ENCODE measurements around the gene SEBOX. TPM values are rescaled to one million over a fixed set of nuclear protein-coding genes. Genes with fewer than 3 reads are reported as not detected.
"Not testable (repeated sequence)": the region's sequence is repeated elsewhere in the genome, so short reads cannot be mapped to it uniquely, and the experiment has no call there.

The SEBOX gene
- polyA plus RNA-seq, 1 donor: not detected

DNA sequence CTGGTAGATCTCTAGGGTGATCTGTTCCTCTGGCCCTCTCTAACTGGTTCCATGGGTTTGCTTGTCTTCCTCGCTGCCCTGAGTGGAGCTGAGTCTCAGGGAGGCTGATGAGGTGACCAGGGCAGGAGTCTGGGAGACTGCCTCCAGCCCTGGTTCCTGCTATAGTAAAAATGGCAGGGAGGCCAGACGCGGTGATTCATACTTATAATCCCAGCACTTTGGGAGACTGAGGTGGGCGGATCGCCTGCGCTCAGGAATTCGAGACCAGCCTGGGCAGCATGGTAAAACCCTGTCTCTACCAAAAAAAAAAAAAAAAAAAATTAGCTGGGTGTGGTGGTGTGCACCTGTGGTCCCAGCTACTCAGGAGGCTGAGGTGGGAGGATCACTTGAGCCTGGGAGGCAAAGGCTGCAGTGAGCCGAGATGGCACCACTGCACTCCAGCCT is 26.2 kb downstream of the SEBOX start:
- DNase-seq: not testable (repeated sequence)

DNA sequence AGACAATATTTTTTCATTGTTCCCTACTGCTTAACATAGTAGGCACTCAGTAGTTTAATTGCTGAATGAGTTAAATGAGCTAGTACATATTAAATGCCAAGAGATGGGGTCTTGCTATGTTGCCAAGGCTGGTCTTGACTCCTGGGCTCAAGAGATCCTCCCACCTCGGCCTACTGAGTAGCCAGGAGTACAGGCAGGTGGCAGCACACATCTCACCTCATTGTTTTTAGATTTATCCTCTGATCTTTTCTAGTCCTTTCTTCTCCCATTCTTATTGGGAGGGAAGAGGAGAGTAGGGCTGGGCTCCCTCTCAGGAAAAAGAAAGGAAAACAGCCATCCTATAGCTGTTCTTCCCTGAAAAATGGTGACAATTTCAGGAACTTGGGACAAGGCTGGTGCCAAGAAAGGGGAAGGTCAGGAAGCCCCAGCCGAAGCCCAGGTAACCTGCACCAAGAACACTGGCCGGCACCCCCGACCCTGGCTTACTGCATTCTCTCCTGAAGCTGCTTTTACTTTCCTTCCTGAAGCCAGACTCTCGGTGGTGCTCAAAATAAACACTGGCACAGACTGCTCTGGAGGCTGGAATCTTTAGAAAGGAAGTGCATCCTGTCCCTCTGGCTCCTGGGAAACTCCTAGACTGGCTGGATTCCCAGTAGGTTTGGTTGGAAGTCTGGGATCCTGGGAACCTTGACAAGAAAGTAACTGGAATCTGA is 26.8 kb downstream of the SEBOX start:
- no peak for DNase-seq

DNA sequence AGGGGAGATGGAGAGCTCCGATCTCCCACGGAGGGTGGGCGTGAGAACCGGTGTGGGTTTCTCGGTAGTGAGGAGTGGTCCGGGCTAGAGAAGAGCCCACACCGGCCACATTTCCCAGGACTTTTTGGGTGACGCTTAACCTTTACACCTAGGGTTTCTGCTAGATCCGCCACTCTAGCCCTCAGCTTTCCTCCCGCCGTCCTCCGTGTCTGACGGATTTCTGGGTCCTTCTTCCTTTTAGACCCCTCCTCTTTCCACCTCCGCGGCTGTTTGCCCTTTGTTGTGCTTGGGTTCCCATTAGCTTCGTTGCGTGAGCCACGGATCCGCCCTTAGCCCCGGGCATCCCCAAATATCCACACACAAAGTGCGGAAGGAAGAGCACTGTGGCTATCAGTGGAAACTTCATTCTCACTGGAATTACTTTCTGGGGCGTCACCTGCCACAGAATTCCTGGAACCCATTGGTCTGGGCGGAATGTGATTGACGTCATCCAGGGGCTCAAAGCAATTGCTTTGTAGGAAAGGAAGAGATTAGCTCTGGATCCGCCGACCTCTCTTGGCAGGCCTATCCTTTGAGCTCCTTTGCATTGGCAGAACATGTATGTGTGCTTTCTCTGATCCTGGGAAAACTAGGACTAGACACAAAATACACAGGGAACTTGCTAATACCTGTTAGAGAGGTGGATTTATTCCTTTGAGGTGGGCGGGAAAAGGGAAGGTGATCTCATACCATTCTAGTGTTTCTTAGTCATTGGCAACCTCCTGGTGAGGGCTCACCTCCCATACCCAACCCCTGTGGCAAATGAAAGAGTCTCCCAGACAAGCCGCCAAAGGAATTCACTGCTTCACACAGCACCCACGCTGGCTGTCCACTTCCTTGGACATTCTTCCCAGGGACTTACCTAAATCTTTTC is 28.8 kb downstream of the SEBOX start:
- peak; percentile 61 for DNase-seq

DNA sequence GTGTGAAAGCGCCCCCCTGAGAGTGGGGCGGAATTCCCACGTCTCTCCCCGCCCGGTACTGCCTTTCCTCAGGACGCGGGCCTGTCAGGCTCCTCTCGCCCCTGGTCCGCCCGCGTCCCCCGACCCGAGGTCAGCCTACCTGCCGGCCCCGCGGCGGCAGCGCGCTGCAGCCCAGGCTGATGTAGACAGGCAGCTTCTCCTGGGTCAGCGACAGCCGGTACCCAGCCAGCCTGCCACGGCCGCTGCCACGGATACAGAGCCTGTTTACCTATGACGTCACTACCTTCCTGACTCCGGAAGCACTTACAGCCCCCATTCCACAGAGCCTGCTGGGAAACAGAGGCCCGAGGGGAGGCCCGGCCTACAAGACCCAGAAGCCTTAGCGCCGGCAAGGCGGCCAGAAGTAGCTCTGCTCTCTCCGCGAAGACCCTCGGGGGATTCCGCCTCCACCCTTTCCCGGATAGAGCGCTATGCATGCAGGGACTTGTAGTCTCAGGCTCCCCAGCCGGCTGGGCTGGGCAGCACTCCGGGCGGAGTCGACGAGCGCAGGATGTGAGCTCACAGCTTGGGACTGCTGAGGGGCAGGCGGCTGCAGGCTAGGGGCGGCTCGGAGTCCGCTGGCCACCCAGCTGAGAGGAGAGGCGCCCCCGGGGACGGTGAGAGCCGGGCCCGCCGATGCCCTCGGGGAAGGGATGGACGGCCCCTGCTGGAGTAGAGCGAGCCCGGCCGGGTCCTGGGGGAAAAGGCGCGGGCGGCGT is 29.6 kb downstream of the SEBOX start, which contains the start of the genes IFT20 and TNFAIP1:
TSS of gene IFT20 (minus strand) at position 272 of the 758 bp plus-strand sequence. CDS start 3,487 bp downstream, outside the sequence.
TSS of gene TNFAIP1 (plus strand) at position 561 of the 758 bp plus-strand sequence. CDS start 3,761 bp downstream, outside the sequence.
- DNase-seq: peak; percentile 100

DNA sequence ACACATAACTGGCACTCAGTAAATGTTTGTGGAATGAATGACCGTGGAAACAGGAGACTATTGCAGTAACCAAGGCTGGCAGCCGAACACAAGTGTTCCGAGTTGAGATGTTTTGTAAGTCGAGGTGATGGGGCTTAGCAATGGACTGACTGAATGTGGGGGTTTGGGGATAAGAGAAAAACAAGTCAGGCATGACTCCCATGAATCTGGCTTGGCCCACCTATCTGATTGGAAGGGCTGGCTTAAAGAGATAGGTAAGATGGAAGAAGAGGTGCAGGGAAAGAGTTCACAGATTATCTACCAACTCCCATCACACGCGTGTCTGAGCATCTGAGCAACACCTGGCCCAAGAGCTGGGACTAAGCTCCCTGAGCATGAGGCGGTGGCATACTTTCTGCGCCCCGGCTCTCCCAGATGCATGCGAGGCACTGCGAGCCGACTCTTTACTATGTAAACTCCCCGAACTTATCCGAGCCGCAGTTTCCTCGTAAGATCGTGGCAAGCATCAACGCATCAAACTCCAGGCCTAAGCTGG is 30.3 kb downstream of the SEBOX start:
- no peak for DNase-seq

DNA sequence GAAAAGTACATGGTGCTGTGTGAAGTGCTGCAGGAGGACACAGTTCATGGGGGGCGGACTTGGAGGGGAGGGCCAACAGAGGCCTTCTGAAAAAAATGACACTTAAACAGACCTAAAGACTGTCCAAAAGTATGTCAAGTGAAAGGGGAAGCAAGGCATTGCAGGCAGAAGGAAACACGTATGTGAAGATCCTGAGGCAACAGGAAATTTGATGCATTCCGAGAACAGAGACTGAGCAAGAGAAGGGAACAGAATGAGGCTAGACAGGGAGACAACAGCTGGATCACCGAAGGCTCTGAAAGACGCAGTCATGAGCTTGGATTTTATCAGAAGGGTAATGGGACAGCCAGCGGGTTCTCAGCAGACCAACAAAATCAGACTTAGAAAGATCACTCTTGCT is 30.8 kb downstream of the SEBOX start:
- no peak for DNase-seq

DNA sequence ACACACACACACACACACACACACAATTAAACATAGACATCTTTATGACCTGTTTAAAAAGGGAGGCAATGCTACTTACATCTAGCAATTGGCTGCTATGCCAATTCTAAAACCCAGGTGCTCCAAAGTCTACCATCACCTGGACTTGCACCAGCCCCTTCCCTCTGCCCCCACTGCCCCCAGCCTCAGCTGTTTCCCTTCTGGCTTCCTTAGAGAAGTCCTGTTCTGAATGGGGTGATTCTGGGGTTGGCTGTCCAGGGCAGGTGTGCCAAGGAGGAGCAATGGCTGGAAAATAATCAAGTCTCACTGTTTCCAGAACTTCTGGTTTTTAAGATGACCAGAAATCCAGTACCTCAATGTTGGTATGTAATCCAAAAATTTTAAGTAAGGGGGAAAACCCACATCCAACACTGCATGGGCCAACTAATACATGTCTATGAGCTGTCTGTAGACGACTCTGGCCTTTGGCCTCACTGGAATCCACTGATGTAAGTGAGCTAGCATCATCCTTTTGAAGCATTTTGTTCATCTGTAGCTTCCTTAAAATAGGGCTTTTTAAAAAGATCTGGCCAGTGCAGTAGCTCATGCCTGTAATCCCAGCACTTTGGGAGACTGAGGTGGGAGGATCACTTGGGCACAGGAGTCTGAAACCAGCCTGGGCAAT is 31.8 kb downstream of the SEBOX start:
- DNase-seq: no peak

DNA sequence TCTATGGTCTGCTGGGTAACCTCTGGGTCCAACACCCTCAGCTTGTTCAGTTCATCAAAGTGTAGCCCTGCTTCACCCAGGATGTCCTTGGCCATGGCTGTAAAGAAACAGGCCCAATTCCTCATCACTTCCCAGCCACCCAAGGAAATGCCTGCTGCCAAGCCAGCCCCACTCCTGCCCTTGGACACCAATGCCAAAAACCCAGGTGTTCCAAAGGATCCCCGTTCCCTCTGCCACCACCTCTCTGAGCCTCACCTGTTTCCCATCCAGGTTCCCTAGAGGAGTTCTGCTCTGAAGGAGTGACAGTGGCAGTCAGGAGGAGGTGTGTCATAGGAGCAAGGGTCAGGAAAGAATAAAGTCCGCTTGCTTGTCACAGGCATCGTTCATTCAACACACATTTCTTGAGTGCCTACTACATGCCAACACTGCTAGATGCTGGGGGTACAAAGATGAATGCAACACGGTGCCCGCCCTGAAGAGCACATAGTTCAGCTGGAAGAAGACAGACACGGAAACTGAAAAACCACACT is 33.0 kb downstream of the SEBOX start:
- DNase-seq: no peak

DNA sequence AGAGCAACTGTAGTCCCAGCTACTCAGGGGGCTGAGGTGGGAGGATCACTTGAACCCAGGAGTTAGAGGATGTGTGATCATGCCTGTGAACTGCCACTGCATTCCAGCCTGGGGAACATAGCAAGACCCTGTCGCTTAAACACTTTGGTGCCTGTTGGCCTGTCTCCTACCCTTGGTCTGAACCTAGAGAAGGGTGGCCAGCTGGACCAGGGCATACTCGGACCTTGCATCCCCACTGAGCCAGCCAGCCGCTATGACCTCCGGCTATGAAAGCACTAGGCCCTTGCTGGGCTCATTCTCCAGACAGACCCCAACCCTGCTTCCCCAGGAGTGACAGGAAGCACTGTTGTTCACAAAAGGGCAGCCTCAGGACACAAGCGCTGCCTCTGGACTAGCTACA is 34.3 kb downstream of the SEBOX start:
- DNase-seq: no peak

DNA sequence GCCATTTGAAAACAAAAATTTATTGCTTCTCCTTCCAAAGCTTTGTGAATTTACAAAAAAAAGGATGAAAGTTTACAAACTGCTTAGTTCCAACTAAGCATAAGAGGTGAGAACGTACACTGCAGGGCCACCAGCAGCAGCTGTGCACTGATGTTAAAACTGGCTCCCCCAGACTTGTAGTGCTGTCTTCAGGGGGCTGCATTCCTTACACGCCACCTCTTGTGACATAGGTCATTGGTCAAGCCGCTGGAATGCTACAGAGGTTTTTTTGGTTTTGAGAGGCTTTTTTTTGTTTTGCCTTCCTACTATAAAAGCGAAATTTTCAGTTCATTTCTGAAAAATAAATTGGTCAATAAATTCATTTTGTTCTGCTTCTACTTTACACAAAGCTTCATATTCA is 36.7 kb downstream of the SEBOX start:
- DNase-seq: no peak

DNA sequence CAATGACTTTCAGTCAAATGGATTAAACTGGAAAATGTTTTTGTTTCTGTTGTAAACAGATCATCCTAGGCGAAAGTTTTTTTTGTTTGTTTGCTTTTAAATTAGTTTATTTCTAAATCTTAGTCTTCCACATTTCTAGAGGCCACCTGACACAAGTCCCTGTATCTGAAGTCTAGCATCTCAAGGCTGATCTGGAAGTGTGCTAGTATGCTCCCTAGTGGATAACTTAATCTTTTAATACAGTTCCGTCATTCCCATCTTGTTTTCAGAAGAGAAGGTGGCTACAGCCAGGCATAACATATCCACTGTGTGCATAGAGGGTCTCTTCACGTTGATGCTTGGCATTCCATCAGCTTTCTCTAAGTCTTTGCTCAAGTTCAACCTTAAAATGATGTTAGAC is 37.3 kb downstream of the SEBOX start:
- no peak for DNase-seq

DNA sequence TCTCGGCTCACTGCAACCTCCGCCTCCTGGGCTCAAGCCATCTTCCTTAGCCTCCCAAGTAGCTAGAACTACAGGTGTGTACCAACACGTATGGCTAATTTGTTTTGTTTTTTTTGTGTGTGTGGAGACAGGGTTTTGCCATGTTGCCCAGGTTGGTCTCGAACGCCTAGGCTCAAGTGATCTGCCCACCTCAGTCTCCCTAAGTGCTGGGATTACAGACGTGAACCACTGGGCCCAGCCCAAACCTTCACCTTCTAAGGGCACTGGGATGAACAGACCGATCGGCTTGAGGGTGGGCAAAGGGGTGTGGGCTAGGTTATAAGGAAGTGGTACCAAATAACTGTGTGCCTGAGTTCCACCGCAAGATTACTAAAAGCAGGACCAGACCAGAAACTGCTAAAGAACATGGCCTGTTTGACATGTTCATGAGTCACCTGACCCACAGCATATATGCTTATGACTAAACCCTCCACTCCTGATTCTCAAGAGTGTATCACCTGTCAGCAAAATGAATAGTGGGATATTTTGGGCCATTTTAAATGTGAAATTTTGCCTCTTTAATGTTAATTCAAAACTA is 37.9 kb downstream of the SEBOX start:
- no peak for DNase-seq

DNA sequence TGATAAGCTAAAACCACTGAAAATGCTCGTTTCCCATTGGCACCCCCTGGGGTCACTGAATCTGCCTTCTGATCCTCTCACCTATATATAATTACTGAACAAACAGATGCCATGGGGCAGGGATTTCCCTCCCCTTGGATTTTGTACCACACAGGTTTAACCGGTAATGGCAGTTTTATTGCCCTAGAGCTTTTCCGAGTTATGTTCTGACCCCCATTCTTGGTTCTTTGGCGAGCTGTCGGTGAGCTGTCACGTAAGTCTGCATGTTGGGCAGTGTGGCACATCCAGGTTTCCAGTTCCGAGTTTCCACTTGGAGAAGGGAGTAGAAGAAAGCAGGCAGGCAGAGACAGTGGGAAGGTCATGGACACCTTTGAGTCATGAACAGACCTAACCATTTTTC is 38.9 kb downstream of the SEBOX start:
- DNase-seq: no peak

DNA sequence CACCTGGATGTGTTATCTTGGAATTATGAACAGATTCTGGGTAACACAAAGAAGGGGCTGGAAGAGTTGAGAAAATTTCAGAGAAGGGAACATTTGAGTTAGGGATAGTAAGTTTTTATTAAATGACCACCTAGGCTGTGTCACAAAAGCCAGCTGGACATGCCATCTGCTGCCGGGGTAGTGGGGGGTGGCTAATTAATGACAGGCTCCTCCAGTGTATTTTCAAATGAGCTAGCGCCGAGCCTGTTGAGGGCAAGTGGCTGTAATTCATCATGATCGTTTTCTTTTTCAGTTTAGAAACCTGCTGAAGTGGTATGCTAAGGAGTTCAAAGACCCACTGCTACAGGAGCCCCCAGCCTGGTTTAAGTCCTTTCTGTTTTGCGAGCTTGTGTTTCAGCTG is 39.8 kb downstream of the SEBOX start:
- no peak for DNase-seq

DNA sequence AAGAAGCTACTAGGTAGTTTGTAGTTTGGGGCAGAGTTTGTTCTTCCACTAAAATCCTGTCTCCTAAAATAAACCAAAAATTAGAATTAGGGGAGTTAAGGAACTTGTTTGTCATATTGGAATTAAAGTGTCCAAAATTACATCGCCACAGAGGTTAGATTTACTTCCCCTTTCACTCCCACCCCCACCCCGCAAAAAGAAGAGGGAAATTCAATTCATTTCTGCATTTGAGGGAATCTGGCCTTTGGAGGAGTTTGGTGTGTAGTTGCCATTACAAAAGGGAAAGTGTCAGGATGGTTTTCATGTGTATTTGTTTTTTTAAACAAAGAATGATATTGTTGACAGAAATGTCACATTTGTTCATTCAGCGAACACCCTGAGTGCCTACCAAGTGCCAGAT is 40.2 kb downstream of the SEBOX start:
- DNase-seq: no peak

DNA sequence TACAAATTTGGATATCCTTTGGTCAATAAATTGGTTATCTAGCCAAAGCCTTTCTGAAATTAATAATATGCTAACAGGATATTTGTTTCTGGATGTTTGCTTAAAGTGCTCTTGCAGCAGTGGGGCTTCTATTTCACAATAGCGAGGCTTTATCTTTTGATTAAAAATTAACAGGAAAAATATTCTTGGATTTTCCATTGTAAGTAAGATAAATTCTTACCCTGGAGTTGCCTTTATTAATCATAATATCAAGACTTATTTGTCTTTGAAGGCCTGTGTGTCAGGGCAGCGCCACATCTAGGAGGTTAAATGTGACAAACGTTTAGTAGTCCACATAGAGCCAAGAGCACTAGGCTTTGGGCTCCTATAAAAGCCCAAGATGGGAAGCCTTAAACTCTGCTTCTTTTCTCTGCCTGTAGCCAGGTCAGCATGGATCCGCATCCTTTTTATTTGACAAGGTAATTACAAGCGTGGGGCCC is 40.7 kb downstream of the SEBOX start:
- no peak for DNase-seq

DNA sequence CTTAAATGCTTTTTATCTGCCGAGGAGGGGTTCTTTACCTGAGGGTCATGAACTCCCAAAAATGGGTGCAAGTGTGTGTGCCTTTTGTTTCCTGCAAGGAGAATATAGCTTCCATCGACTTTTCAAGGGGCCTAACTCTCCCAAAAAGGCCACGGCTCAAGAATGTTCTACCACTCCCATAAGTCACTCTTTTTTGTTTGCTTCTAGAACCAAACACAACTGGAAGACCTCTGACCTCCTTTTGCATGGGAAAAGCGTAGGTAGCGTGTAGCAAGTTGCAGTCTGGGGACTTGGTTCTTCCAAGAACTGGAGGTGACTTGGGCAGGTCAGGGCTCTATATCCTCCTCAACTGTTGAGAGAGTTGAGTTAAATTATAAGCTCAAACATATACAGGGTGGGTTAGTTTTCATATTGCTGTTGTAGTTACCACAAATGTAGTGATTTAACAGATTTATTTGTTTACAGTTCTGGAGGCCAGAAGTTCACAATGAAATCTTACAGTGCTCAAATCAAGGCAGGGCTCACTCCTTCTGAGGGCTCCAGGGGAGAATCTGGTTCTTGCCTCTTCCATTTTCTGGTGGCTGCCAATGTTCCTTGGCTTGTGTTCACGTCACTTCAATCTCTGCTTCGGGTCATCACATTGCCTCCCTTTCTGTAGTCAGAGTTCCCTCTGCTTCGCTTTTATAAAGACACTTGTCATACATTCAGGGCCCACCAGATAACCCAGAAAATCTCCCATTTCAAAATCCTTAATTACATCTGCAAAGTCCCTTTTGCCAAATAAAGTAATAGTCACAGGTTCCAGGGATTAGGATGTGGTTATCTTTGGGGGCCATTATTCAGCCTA is 44.6 kb downstream of the SEBOX start:
- no peak for DNase-seq

DNA sequence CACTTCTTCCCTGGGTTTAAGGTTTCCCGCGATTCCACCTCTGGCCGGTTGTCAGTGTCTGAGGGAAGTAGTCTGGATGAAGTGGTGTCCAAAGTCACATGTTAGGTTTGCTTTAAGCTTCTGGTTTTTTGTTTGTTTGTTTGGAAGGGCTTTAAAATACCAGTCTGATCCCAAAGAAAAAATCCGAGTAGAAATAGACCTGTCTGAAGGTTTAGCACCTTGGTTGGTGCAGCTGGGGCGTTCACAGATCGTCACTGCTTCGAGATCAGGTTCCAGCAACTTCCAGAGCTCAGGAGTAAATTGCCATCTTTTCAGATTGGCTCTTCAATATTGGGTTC is 45.4 kb downstream of the SEBOX start:
- no peak for DNase-seq

DNA sequence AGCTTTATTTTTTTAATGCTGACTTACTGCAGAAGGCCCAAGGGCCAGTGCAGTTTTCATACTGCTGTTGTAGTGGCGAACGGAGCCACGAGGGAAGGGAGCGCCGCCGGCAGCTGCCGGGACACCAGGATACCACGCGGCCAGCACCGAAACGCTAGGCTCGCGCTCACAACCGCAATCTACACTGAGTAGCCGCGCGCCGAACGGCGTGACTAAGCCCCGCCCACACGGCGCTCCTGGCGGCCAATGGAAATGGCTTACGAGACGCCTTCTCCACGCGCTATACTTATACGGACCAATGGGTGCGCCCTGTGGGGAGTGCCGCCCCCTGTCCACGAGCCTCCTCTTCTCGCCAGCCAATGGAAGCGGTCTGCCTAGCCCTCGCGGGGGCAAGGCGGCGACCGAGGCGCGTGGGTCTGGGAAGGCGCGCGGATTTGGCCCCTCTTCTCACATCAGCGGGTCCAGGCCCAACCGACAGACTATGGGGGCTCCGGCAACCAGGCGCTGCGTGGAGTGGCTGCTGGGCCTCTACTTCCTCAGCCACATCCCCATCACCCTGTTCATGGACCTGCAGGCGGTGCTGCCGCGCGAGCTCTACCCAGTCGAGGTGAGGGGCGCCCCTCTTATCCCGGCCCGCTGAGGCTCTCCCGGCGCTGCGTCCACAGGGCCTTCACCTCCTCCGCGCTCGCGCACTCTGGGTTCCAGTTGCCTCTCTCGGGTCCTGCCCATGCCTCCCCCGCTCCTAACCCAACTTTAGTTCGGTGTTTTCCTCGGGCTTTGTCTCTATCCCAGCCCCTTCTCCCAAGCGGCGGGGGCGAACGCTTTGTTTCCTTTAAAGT is 46.0 kb downstream of the SEBOX start, which contains the start of gene TMEM97:
TSS of gene TMEM97 (plus strand) at position 442 of the 839 bp plus-strand sequence. CDS start at position 482, 40 bp downstream.
- peak; percentile 96 for DNase-seq
